Upper lobe of left lung (tissue), 4 donors: Measurements from ENCODE around the gene CCAR1.
"Not testable (repeated sequence)": the region's sequence is repeated elsewhere in the genome, so short reads cannot be mapped to it uniquely, and the experiment has no call there.

Source experiments
- CTCF ChIP-seq, 6 experiments: fragments of 450-650 bp in 4 of 6; fragments of 200-600 bp in 2 of 6; sonication (generic) in 2 of 6; IDR thresholded peaks; one replicate each; pipeline ENCODE4 v1.5.1; 2016 to 2019; ENCODE audit warnings: antibody characterized with exemption in 6 of 6
- EP300 ChIP-seq, 4 donors: sonication (generic); formaldehyde crosslinking; IDR thresholded peaks; one replicate each; pipeline ENCODE4 v1.5.1; 2017; ENCODE audit warnings: antibody characterized with exemption in 4 of 4, control low read depth in 2 of 4
- POLR2A ChIP-seq, 4 donors: fragments of 450-650 bp; IDR thresholded peaks; one replicate each; pipeline ENCODE4 v1.5.1; 2016 to 2017; ENCODE audit warnings: antibody characterized with exemption in 4 of 4, mild to moderate bottlenecking in 2 of 4
- POLR2AphosphoS5 ChIP-seq, 2 donors: sonication (generic); formaldehyde crosslinking; IDR thresholded peaks; one replicate each; pipeline ENCODE4 v1.5.1; 2017; ENCODE audit warnings: antibody characterized with exemption in 2 of 2

GRCh38 chr10:68822626-68823025 is 101.6 kb downstream of the CCAR1 start:
- TF ChIP-seq CTCF, POLR2A, POLR2AphosphoS5, EP300 (IDR thresholded peaks at IDR 0.05): not testable (repeated sequence)
